Endothelial cell of umbilical vein (primary cell): ENCODE results near the gene PPP1R3E. TPM values are rescaled to one million over a fixed set of nuclear protein-coding genes. Genes with fewer than 3 reads are reported as not detected.

Source experiments
- BruUV-seq: library from RNA; stranded (reverse); fragments of 400-500 nt; replicated peaks from 2 replicates; lab custom pipeline; 2021; lab: Mats Ljungman, UMichigan
- CTCF ChIA-PET: fragments of 300-600, 350-600 bp; sonication (Branson Sonifier 250); formaldehyde crosslinking; loops from one replicate; lab custom pipeline; 2021; ENCODE audit warnings: antibody characterized with exemption, inconsistent platforms; lab: Charles Lee
- POLR2A ChIA-PET: fragments of 300-600, 350-600 bp; sonication (Branson Sonifier 250); formaldehyde crosslinking; loops from one replicate; lab custom pipeline; 2021; ENCODE audit warnings: antibody characterized with exemption, inconsistent platforms; lab: Charles Lee
- DNase-seq: peaks from one replicate; pipeline ENCODE4 v3.0.0-alpha.2; 2011; ENCODE audit warnings: low read depth, low spot score
- FAIRE-seq: peaks from 2 replicates; lab custom pipeline; 2011; peaks lifted over from hg19 to GRCh38; lab: Jason Lieb, UNC
- H2AFZ ChIP-seq: 2 replicates; pipeline ENCODE4 v1.6.0; 2012; ENCODE audit warnings: low read depth, low read length, control low read depth, inconsistent platforms
- H3K27ac ChIP-seq: 2 replicates; pipeline ENCODE4 v1.5.1; 2011; ENCODE audit warnings: low read depth, mild to moderate bottlenecking, control low read depth, low read length, moderate library complexity; ENCODE audit not compliant: insufficient read depth
- H3K27me3 ChIP-seq, 2 experiments: 2 replicates each; pipeline versions ENCODE4 v1.6.0 to v1.6.1; 2011; ENCODE audit warnings: low read length in 2 of 2, mixed read lengths in 1 of 2; ENCODE audit not compliant: control insufficient read depth in 2 of 2, insufficient read depth in 2 of 2
- H3K36me3 ChIP-seq, 2 experiments: 2 replicates in 1 of 2; 3 replicates in 1 of 2; pipeline ENCODE4 v1.5.1; 2011; ENCODE audit warnings: low read length in 2 of 2, mild to moderate bottlenecking in 1 of 2, moderate library complexity in 1 of 2; ENCODE audit not compliant: control insufficient read depth in 2 of 2, insufficient read depth in 2 of 2; ENCODE audit errors: extremely low read depth in 1 of 2
- H3K4me1 ChIP-seq: 3 replicates; pipeline ENCODE4 v1.5.1; 2011; ENCODE audit warnings: mild to moderate bottlenecking, low read length; ENCODE audit not compliant: control insufficient read depth, insufficient read depth; ENCODE audit errors: extremely low read depth
- H3K4me2 ChIP-seq: 2 replicates; pipeline ENCODE4 v1.6.1; 2011; ENCODE audit warnings: low read length, control low read depth, mixed read lengths; ENCODE audit not compliant: insufficient read depth
- H3K4me3 ChIP-seq, 3 experiments: fragments of 200-600 bp in 1 of 3; sonication (generic), shearing (Covaris generic) in 1 of 3; replicated peaks in 1 of 3; 2 replicates each; pipeline ENCODE4 v1.5.1; 2011 to 2016; ENCODE audit warnings: control low read depth in 3 of 3, low read length in 3 of 3, mild to moderate bottlenecking in 2 of 3, inconsistent platforms in 1 of 3, low read depth in 1 of 3, moderate library complexity in 1 of 3; ENCODE audit not compliant: insufficient read depth in 1 of 3
- H3K79me2 ChIP-seq: 2 replicates; pipeline ENCODE4 v1.6.0; 2012; ENCODE audit warnings: low read length, inconsistent platforms; ENCODE audit not compliant: control insufficient read depth, insufficient read depth
- H3K9ac ChIP-seq: replicated peaks from 2 replicates; pipeline ENCODE3; 2011; ENCODE audit warnings: low read length, control low read depth; ENCODE audit not compliant: insufficient read depth; ENCODE audit errors: extremely low read depth
- H3K9me1 ChIP-seq: replicated peaks from 3 replicates; pipeline ENCODE4 v1.6.0; 2011; ENCODE audit warnings: mild to moderate bottlenecking, low read length; ENCODE audit not compliant: control insufficient read depth, insufficient read depth; ENCODE audit errors: extremely low read depth
- H3K9me3 ChIP-seq: replicated peaks from 2 replicates; pipeline ENCODE4 v1.5.1; 2012; ENCODE audit warnings: low read length, inconsistent platforms; ENCODE audit not compliant: control insufficient read depth, insufficient read depth
- H4K20me1 ChIP-seq: replicated peaks from 2 replicates; pipeline ENCODE3; 2011; ENCODE audit warnings: mild to moderate bottlenecking, low read length; ENCODE audit not compliant: control insufficient read depth, insufficient read depth; ENCODE audit errors: extremely low read depth
- FOS ChIP-seq: IDR thresholded peaks from 2 replicates; pipeline ENCODE4 v1.6.1; 2011; ENCODE audit warnings: mild to moderate bottlenecking, low read length, moderate library complexity, borderline replicate concordance; ENCODE audit not compliant: insufficient read depth
- JUN ChIP-seq: IDR thresholded peaks from 2 replicates; pipeline ENCODE4 v1.6.1; 2011; ENCODE audit warnings: borderline replicate concordance, low read depth; ENCODE audit not compliant: insufficient read length, insufficient read depth
- MYC ChIP-seq: IDR thresholded peaks from one replicate; pipeline ENCODE4 v1.6.1; 2011; ENCODE audit warnings: mild to moderate bottlenecking, low read depth, low read length
- dilution Hi-C: fragments of 300-500 bp; cut with MboI; formaldehyde crosslinking; loops from one replicate; pipeline ENCODE4 v1.15.0; 2019; ENCODE audit warnings: low sequenced_read_pairs; ENCODE audit not compliant: extremely low pct_ligation_motif_present
- intact Hi-C: fragments of 100-400 bp; cut with micrococcal nuclease; formaldehyde crosslinking; loops from one replicate; pipeline ENCODE4 v1.10.0; 2022
- polyA plus RNA-seq, 4 experiments: library from polyadenylated mRNA; depleted of rRNA in 3 of 4; stranded (reverse) in 3 of 4; unstranded in 1 of 4; fragments of >200 nt; gene quantifications; 2 replicates each; pipeline versions ENCODE4 v1.2.1 to v1.2.3, GENCODE V29; 2011 to 2012; ENCODE audit warnings: missing spikeins in 1 of 4
- total RNA-seq: library from RNA; stranded (reverse); gene quantifications from 2 replicates; pipeline ENCODE4 v1.2.3, GENCODE V29; 2021
- TF ChIP-seq, protein P1 (sequence below): IDR thresholded peaks from 2 replicates; pipeline ENCODE4 v1.6.1; 2011; ENCODE audit not compliant: insufficient read depth, insufficient read length
- TF ChIP-seq, protein P2 (sequence below), 2 donors: IDR thresholded peaks; 1 replicate in 1 of 2; 2 replicates in 1 of 2; pipeline ENCODE4 v1.5.1; 2011; ENCODE audit warnings: low read length in 2 of 2, mild to moderate bottlenecking in 2 of 2, moderate library complexity in 2 of 2, control low read depth in 1 of 2, inconsistent platforms in 1 of 2, low read depth in 1 of 2; ENCODE audit not compliant: insufficient read depth in 1 of 2; ENCODE audit errors: extremely low read depth in 1 of 2

The PPP1R3E gene
- total and polyA plus RNA-seq, 2 donors (not counting 3 experiments of a cell fraction or from before 2014, with no cell fraction given) = 4.3 to 7.4 TPM

DNA sequence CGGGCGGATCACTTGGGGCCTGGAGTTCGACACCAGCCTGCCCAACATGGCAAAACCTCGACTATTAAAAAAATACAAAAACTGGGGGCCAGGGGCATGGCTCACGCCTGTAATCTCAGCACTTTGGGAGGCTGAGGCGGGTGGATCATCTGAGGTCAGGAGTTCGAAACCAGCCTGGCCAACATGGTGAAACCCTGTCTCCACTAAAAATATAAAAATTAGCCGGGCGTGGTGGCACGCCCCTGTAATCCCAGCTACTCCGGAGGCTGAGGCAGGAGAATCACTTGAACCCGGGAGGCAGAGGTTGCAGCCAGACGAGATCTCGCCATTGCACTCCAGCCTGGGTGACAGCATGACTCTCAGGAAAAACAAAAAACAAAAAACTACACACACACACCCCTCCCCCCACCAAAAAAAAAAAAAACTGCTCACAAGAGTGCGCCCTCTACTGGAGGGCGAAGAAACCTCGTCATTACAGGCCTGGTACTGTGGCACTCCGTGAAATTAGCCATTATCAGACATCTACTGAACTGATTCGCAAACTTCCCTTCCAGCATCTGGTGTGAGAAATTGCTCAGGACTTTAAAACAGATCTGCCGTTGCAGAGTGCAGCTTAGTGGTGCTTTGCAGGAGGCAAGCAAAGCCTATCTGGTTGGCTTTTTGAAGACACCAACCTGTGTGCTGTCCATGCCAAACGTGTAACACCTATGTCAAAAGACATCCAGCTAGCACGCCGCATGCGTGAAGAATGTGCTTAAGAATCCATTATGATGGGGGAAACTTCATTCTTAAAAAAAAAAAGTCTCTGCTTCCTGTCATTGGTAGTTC is 7.7 kb downstream of the PPP1R3E start:
- no peak overlapping the region for H3K27ac ChIP-seq
- H3K9ac ChIP-seq = no peak overlapping the region
- intact Hi-C loops (loop anchor here (1.0 kb wide), 2 partner anchors 9 to 30 kb away; partner anchors contain the start of gene HOMEZ), dilution Hi-C loops (no loop called here)
- DNase-seq (peak; percentile 55), FAIRE-seq (peak; percentile 83)
- no TSS peak for BruUV-seq
- no peak overlapping the region for H3K4me3 ChIP-seq
- no peaks in the 10 kb centered on the region for H3K79me2 ChIP-seq
- TF ChIP-seq, protein P1, sequence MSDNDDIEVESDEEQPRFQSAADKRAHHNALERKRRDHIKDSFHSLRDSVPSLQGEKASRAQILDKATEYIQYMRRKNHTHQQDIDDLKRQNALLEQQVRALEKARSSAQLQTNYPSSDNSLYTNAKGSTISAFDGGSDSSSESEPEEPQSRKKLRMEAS = no peak
- TF ChIP-seq, protein P2, sequence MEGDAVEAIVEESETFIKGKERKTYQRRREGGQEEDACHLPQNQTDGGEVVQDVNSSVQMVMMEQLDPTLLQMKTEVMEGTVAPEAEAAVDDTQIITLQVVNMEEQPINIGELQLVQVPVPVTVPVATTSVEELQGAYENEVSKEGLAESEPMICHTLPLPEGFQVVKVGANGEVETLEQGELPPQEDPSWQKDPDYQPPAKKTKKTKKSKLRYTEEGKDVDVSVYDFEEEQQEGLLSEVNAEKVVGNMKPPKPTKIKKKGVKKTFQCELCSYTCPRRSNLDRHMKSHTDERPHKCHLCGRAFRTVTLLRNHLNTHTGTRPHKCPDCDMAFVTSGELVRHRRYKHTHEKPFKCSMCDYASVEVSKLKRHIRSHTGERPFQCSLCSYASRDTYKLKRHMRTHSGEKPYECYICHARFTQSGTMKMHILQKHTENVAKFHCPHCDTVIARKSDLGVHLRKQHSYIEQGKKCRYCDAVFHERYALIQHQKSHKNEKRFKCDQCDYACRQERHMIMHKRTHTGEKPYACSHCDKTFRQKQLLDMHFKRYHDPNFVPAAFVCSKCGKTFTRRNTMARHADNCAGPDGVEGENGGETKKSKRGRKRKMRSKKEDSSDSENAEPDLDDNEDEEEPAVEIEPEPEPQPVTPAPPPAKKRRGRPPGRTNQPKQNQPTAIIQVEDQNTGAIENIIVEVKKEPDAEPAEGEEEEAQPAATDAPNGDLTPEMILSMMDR (IDR thresholded peaks at IDR 0.05; ENCODE audit: extremely low read depth in 1 of 2, insufficient read depth in 1 of 2, low read depth in 1 of 2, low read length in 2 of 2) = peak; percentile 85 to 87
- TF ChIP-seq MYC (no peak), JUN (no peak), FOS (no peak)
- peaks cover 6% of the 10 kb centered on the region in 2 experiments for H3K27me3 ChIP-seq
- H3K4me2 ChIP-seq = no peak overlapping the region
- ChIA-PET CTCF (interaction anchor here (0.5 to 2.9 kb wide), 10 partner anchors 8 to 226 kb away, joined by 3 to 23 read pairs (median 4); partner anchors contain the start of genes HOMEZ and PABPN1), POLR2A (interaction anchor here (0.7 kb wide), 1 partner anchor 186 kb away, joined by 3 read pairs; no protein-coding TSS in a partner anchor)
- no peaks in the 10 kb centered on the region for H3K36me3 ChIP-seq
- no peaks in the 10 kb centered on the region for H4K20me1 ChIP-seq
- H3K4me1 ChIP-seq = peaks cover under 1% of the 10 kb centered on the region
- no peaks in the 10 kb centered on the region for H3K9me3 ChIP-seq
- no peaks in the 10 kb centered on the region for H3K9me1 ChIP-seq
- no peak overlapping the region for H2AFZ ChIP-seq
